Prostate gland (tissue), 2 donors: ENCODE data around the gene TBC1D32.

ENCODE experiments used
- CTCF ChIP-seq, 4 experiments: fragments of 200-600 bp in 2 of 4; fragments of 450-650 bp in 2 of 4; sonication (generic) in 2 of 4; IDR thresholded peaks; 1 replicate in 3 of 4; 2 replicates in 1 of 4; pipeline ENCODE4 v1.5.1; 2016 to 2019; ENCODE audit warnings: antibody characterized with exemption in 4 of 4, mild to moderate bottlenecking in 2 of 4, moderate library complexity in 2 of 4
- POLR2AphosphoS5 ChIP-seq: sonication (generic); formaldehyde crosslinking; IDR thresholded peaks from one replicate; pipeline ENCODE4 v1.6.1; 2017; ENCODE audit warnings: antibody characterized with exemption

GRCh38 chr6:121349596-121349995 is 15.3 kb upstream of the TBC1D32 start:
- TF ChIP-seq POLR2AphosphoS5 (no peak), CTCF (IDR thresholded peaks at IDR 0.05) (no peak)
